Naive thymus-derived CD4-positive, alpha-beta T cell (primary cell): Measurements from ENCODE around the gene MAGEF1. TPM values are rescaled to one million over a fixed set of nuclear protein-coding genes. Genes with fewer than 3 reads are reported as not detected.

Experiments
- ATAC-seq: fragments of 150-1000 bp; cut with Tn5 transposase; 2 replicates; pipeline ENCODE4 v1.10.0; 2021; ENCODE audit warnings: mild to moderate bottlenecking, moderate library complexity
- CTCF ChIA-PET: fragments of 350-600 bp; sonication (Branson Sonifier 250); formaldehyde crosslinking; loops from one replicate; lab custom pipeline; 2021; ENCODE audit warnings: antibody characterized with exemption; lab: Charles Lee
- POLR2A ChIA-PET: fragments of 350-600 bp; sonication (Branson Sonifier 250); formaldehyde crosslinking; loops from one replicate; lab custom pipeline; 2021; ENCODE audit warnings: antibody characterized with exemption, inconsistent platforms; lab: Charles Lee
- DNase-seq, 9 donors: peaks; one replicate each; pipeline versions ENCODE4 v3.0.0 to v3.0.0-alpha.2; 2020 to 2022; ENCODE audit warnings: mixed read lengths in 1 of 9
- H3K27ac ChIP-seq: one replicate; pipeline ENCODE4 v1.7.0; 2013; ENCODE audit warnings: mild to moderate bottlenecking, low read depth, low read length, moderate library complexity
- H3K27me3 ChIP-seq, 2 donors: one replicate each; pipeline ENCODE4 v1.7.0; 2013; ENCODE audit warnings: low read length in 2 of 2, mild to moderate bottlenecking in 2 of 2, moderate library complexity in 2 of 2; ENCODE audit not compliant: control insufficient read depth in 2 of 2, insufficient read depth in 2 of 2
- H3K36me3 ChIP-seq, 3 experiments: 1 replicate in 2 of 3; 2 replicates in 1 of 3; pipeline ENCODE4 v1.7.0; 2013; ENCODE audit warnings: low read length in 3 of 3, mild to moderate bottlenecking in 3 of 3, moderate library complexity in 1 of 3; ENCODE audit not compliant: insufficient read depth in 3 of 3, control insufficient read depth in 2 of 3
- H3K4me1 ChIP-seq, 2 donors: one replicate each; pipeline ENCODE4 v1.7.0; 2013; ENCODE audit warnings: low read length in 2 of 2, mild to moderate bottlenecking in 2 of 2, moderate library complexity in 1 of 2; ENCODE audit not compliant: control insufficient read depth in 2 of 2, insufficient read depth in 2 of 2
- H3K4me3 ChIP-seq: 2 replicates; pipeline ENCODE4 v1.7.0; 2013; ENCODE audit warnings: mild to moderate bottlenecking, low read length
- H3K9me3 ChIP-seq, 3 experiments: 1 replicate in 2 of 3; 2 replicates in 1 of 3; pipeline ENCODE4 v1.7.0; 2013; ENCODE audit warnings: low read length in 3 of 3; ENCODE audit not compliant: control insufficient read depth in 2 of 3
- H3K27ac Mint-ChIP-seq, 9 donors: one replicate each; pipeline ENCODE4 v1.8.0; 2020 to 2022; ENCODE audit warnings: mixed read lengths in 9 of 9, mild to moderate bottlenecking in 8 of 9, moderate library complexity in 5 of 9, inconsistent platforms in 2 of 9
- H3K27me3 Mint-ChIP-seq, 5 donors: one replicate each; pipeline ENCODE4 v1.8.0; 2021 to 2022; ENCODE audit warnings: mixed read lengths in 5 of 5, mild to moderate bottlenecking in 1 of 5
- H3K36me3 Mint-ChIP-seq, 5 donors: one replicate each; pipeline ENCODE4 v1.8.0; 2020 to 2022; ENCODE audit warnings: mixed read lengths in 5 of 5, mild to moderate bottlenecking in 3 of 5, inconsistent platforms in 1 of 5
- H3K4me1 Mint-ChIP-seq, 7 donors: one replicate each; pipeline ENCODE4 v1.8.0; 2020 to 2022; ENCODE audit warnings: mixed read lengths in 7 of 7, mild to moderate bottlenecking in 3 of 7, inconsistent platforms in 1 of 7
- H3K4me3 Mint-ChIP-seq, 10 donors: one replicate each; pipeline ENCODE4 v1.8.0; 2020 to 2022; ENCODE audit warnings: mild to moderate bottlenecking in 10 of 10, mixed read lengths in 10 of 10, moderate library complexity in 6 of 10, inconsistent platforms in 2 of 10
- H3K9me3 Mint-ChIP-seq, 11 donors: one replicate each; pipeline ENCODE4 v1.8.0; 2020 to 2022; ENCODE audit warnings: mixed read lengths in 11 of 11, mild to moderate bottlenecking in 4 of 11, inconsistent platforms in 1 of 11, moderate library complexity in 1 of 11
- intact Hi-C, 2 donors: fragments of 100-400 bp; cut with micrococcal nuclease; formaldehyde crosslinking; loops; one replicate each; pipeline ENCODE4 v1.15.1; 2023
- polyA plus RNA-seq, 2 donors: library from polyadenylated mRNA; unstranded; fragments of 300-500 nt; fragmentation: Illumina TruSeq; gene quantifications; one replicate each; pipeline ENCODE4 v1.2.3, GENCODE V29; 2021
- total RNA-seq, 6 experiments: library from RNA in 5 of 6; stranded (reverse) in 5 of 6; gene quantifications; 1 replicate in 5 of 6; 2 replicates in 1 of 6; pipeline ENCODE4 v1.2.3 and lab custom pipeline; 2021 to 2026

MAGEF1 gene
- total and polyA plus RNA-seq, 7 experiments from 2014 or later = 9.0 to 40.0 (median 17.0) TPM

GRCh38 chr3:184665101-184665500, 46.8 kb downstream of the MAGEF1 start:
- DNase-seq (no peak), ATAC-seq (no peak)
- Mint-ChIP-seq H3K9me3 (peaks cover 0 to 2% (median 0%) of the 10 kb centered on the region in 11 donors), H3K4me3 (no peak overlapping the region), H3K27ac (no peak overlapping the region), H3K36me3 (no peaks in the 10 kb centered on the region), H3K4me1 (peaks cover 0 to 4% (median 0%) of the 10 kb centered on the region in 7 donors), H3K27me3 (peaks cover 0 to 16% (median 11%) of the 10 kb centered on the region in 5 donors)
- H3K9me3 ChIP-seq = no peaks in the 10 kb centered on the region
- no peak overlapping the region for H3K27ac ChIP-seq
- no peaks in the 10 kb centered on the region for H3K27me3 ChIP-seq
- H3K4me3 ChIP-seq = no peak overlapping the region
- ChIA-PET CTCF (no interaction called here), POLR2A (no interaction called here)
- intact Hi-C loops = no loop called here
- H3K4me1 ChIP-seq = no peaks in the 10 kb centered on the region
- H3K36me3 ChIP-seq = no peaks in the 10 kb centered on the region

GRCh38 chr3:184663756-184664155, 48.1 kb downstream of the MAGEF1 start:
- Histone ChIP-seq H3K4me1 (no peaks in the 10 kb centered on the region), H3K36me3 (no peaks in the 10 kb centered on the region), H3K4me3 (no peak overlapping the region), H3K9me3 (no peaks in the 10 kb centered on the region), H3K27ac (no peak overlapping the region), H3K27me3 (no peaks in the 10 kb centered on the region)
- Mint-ChIP-seq H3K27me3 (peaks cover 0 to 16% (median 11%) of the 10 kb centered on the region in 5 donors), H3K27ac (no peak overlapping the region), H3K9me3 (peaks cover 0 to 1% (median 0%) of the 10 kb centered on the region in 11 donors), H3K4me1 (peaks cover 0 to 6% (median 0%) of the 10 kb centered on the region in 7 donors), H3K4me3 (no peak overlapping the region), H3K36me3 (no peaks in the 10 kb centered on the region)
- POLR2A ChIA-PET = no interaction called here
- CTCF ChIA-PET = no interaction called here
- intact Hi-C loops = no loop called here
- no peak for DNase-seq
- no peak for ATAC-seq

DNA sequence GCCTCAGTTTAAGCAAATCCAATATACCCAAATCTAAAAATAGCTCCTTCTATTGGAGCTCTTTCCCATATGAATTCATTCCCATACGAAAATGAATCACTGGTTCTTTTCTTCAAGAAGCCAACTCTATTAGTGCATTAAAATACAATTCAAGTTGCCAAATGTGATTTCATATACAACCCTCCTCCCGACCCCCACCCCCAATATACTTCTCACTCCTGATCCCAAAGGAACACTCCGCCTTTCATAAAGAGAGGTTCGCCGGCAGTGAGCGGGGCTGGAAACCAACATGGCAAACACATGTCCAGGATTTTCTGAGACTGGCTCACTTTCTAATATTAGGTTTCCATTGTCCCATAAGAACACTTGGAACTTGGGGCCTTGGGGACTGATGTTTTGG, 48.5 kb downstream of the MAGEF1 start:
- H3K4me1 ChIP-seq = no peaks in the 10 kb centered on the region
- CTCF ChIA-PET = no interaction called here
- H3K4me3 ChIP-seq = no peak overlapping the region
- no peaks in the 10 kb centered on the region for H3K36me3 ChIP-seq
- no peak overlapping the region for H3K27ac ChIP-seq
- intact Hi-C loops = no loop called here
- H3K36me3 Mint-ChIP-seq = no peaks in the 10 kb centered on the region
- H3K27ac Mint-ChIP-seq = no peak overlapping the region
- H3K9me3 Mint-ChIP-seq = peaks cover 0 to 1% (median 0%) of the 10 kb centered on the region in 11 donors
- H3K9me3 ChIP-seq = no peaks in the 10 kb centered on the region
- H3K27me3 Mint-ChIP-seq = peaks cover 0 to 16% (median 11%) of the 10 kb centered on the region in 5 donors
- H3K4me1 Mint-ChIP-seq = peaks cover 0 to 6% (median 0%) of the 10 kb centered on the region in 7 donors
- ATAC-seq = no peak
- H3K27me3 ChIP-seq = no peaks in the 10 kb centered on the region
- POLR2A ChIA-PET = no interaction called here
- no peak overlapping the region for H3K4me3 Mint-ChIP-seq
- no peak for DNase-seq

- peaks cover 0 to 1% (median 0%) of the 10 kb centered on the region in 11 donors for H3K9me3 Mint-ChIP-seq
- no peaks in the 10 kb centered on the region for H3K27me3 ChIP-seq
- CTCF ChIA-PET = no interaction called here
- no peak for ATAC-seq
- H3K4me3 Mint-ChIP-seq = no peak overlapping the region
- H3K27me3 Mint-ChIP-seq = peaks cover 0 to 12% (median 10%) of the 10 kb centered on the region in 5 donors
- H3K36me3 ChIP-seq = no peaks in the 10 kb centered on the region
- no peak overlapping the region for H3K27ac ChIP-seq
- intact Hi-C loops = no loop called here
- no peak overlapping the region for H3K4me3 ChIP-seq
- H3K4me1 Mint-ChIP-seq = peaks cover 0 to 6% (median 0%) of the 10 kb centered on the region in 7 donors
- DNase-seq = no peak
- H3K27ac Mint-ChIP-seq = no peak overlapping the region
- H3K9me3 ChIP-seq = no peaks in the 10 kb centered on the region
- H3K4me1 ChIP-seq = no peaks in the 10 kb centered on the region
- H3K36me3 Mint-ChIP-seq = no peaks in the 10 kb centered on the region
- POLR2A ChIA-PET = interaction anchor here (0.6 kb wide), 1 partner anchor 1602 kb away, joined by 3 read pairs; no protein-coding TSS in a partner anchor
Measured at GRCh38 chr3:184662187-184662586, 49.7 kb downstream of the MAGEF1 start.

DNA sequence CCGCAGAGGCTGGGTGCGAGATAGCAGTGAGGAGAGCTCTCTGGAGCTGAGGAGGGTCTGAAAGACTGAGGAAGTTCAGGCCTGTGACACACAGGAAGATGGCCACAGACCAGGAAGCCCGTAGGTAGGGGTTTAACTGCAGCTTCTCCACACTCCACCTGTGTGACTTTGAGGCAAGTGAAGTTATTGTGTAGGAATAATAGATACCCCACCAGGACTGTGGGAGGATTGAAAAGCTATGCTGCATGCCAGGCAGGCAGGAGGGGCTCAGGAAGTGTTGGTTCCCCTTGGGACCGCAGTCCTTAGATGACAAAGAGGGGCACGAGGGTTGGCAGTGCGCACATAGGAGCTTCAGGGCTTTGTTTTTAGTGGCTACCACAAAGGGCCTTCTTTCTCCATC, 50.9 kb downstream of the MAGEF1 start:
- H3K36me3 Mint-ChIP-seq = no peaks in the 10 kb centered on the region
- peaks cover 0 to 8% (median 0%) of the 10 kb centered on the region in 7 donors for H3K4me1 Mint-ChIP-seq
- intact Hi-C loops = no loop called here
- H3K9me3 ChIP-seq = no peaks in the 10 kb centered on the region
- H3K27me3 Mint-ChIP-seq = peaks cover 0 to 7% (median 0%) of the 10 kb centered on the region in 5 donors
- no peak overlapping the region for H3K27ac ChIP-seq
- ATAC-seq = no peak
- H3K36me3 ChIP-seq = no peaks in the 10 kb centered on the region
- H3K27ac Mint-ChIP-seq = no peak overlapping the region
- H3K27me3 ChIP-seq = no peaks in the 10 kb centered on the region
- POLR2A ChIA-PET = no interaction called here
- CTCF ChIA-PET = no interaction called here
- H3K4me3 ChIP-seq = no peak overlapping the region
- H3K4me1 ChIP-seq = no peaks in the 10 kb centered on the region
- H3K9me3 Mint-ChIP-seq = peaks cover 0 to 1% (median 0%) of the 10 kb centered on the region in 11 donors
- H3K4me3 Mint-ChIP-seq = no peak overlapping the region
- DNase-seq = no peak

Other genes with a start within 250 kb of the MAGEF1 start
- under 1 TPM; 0.07 to 0.49 (median 0.32) TPM for gene EPHB3, start 150.3 kb downstream of the MAGEF1 start, total RNA-seq
- gene EPHB3, start 150.3 kb downstream of the MAGEF1 start, polyA plus RNA-seq = under 1 TPM; 0.04 to 0.35 TPM
- gene VPS8, start 100.1 kb upstream of the MAGEF1 start, total RNA-seq = 100 to 1,000 TPM in 3 of 5 experiments, 10 to 100 TPM in 2; 77.9 to 119 (median 106) TPM
- 10 to 100 TPM; 31.8 to 44.3 TPM for gene VPS8, start 100.1 kb upstream of the MAGEF1 start, polyA plus RNA-seq